ENCODE results near the gene ID3. TPM values are rescaled to one million over a fixed set of nuclear protein-coding genes. Genes with fewer than 3 reads are reported as not detected.

Gene ID3
- polyA plus RNA-seq, 3 donors, result 1.1 to 31.1 (median 2.5) TPM

DNA sequence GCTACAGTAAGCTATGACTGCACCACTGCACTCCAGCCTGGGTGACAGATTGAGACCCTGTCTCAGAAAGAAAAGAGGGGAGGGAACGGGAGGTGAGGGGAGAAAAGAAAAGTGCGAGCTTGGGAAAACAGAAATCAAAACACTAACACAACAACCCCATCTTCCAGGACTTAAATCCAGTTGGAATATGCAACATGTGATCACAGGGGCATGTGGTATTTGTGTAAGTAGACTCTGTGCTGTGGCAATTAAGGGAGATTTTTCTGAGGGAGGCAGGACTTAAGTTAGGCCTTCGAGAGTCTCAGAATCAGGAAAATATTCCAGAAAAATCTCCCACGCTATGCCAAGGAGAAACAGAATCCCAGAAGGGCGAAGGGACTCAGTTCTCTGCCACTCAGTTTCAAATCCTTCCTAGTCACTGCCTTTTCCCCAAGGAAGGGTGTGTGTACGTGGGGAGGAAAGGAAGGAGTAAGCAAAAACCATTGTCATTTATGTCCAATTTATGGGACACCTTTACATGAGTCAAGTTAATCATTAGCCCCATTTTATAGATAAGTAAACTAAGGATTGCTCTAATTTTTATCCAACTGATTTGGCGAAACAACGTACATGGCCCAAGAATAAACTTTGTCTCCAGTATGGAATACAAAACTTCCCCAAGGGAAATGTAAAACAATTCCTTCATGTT is 12.3 kb downstream of the ID3 start:
- no peak overlapping the region for H3K4me3 Mint-ChIP-seq

DNA sequence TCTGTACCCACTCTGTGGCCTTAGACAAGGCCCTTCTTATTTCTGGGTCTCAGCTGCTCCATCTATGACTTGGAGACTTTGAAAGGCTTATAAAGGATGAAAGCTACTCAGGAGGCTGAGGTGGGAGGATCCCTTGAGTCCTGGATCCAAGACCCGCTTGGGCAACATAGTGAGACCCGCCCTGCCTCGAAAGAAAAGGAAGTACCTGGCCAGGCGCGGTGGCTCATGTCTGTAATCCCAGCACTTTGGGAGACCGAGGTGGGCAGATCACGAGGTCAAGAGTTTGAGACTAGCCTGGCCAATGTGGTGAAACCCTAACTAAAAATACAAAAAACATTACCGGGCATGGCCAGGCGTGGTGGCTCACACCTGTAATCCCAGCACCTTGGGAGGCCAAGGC is 13.4 kb downstream of the ID3 start:
- H4K20me1 ChIP-seq (ENCODE audit: insufficient read depth, low read length), result no peaks in the 10 kb centered on the region
- no peak overlapping the region for H3K4me3 ChIP-seq (replicated peaks in 1 of 3; ENCODE audit: low read depth in 2 of 3, low read length in 3 of 3)
- H3K4me1 ChIP-seq (ENCODE audit: control insufficient read depth in 1 of 2, insufficient read depth in 2 of 2, low read length in 2 of 2), result no peaks in the 10 kb centered on the region
- intact Hi-C loops (cut with micrococcal nuclease), result loop anchor here in 1 of 2 donors (2.0 kb wide), 1 partner anchor 91 kb away; no protein-coding TSS in a partner anchor
- no peaks in the 10 kb centered on the region for H3K9me3 ChIP-seq (replicated peaks in 1 of 2; ENCODE audit: control insufficient read depth in 1 of 2, insufficient read depth in 1 of 2, low read length in 2 of 2)
- no peak overlapping the region for H2AFZ ChIP-seq (ENCODE audit: insufficient read depth, low read depth, low read length, poor library complexity, severe bottlenecking)
- H3K79me2 ChIP-seq (ENCODE audit: insufficient read depth, low read length), result no peaks in the 10 kb centered on the region
- no peak for DNase-seq
- no peak overlapping the region for H3K4me3 Mint-ChIP-seq
- 88% methylated on average over 7 of the region's 9 CpGs for WGBS (ENCODE audit: insufficient coverage)
- peaks cover 11 to 33% (median 20%) of the 10 kb centered on the region in 3 donors for H3K27me3 Mint-ChIP-seq (ENCODE audit: low read depth in 3 of 3)
- H3K4me2 ChIP-seq (replicated peaks; ENCODE audit: extremely low read depth, low read length, poor library complexity, severe bottlenecking), result no peak overlapping the region
- no peaks in the 10 kb centered on the region for H3K36me3 ChIP-seq (replicated peaks in 1 of 2; ENCODE audit: control insufficient read depth in 1 of 2, insufficient read depth in 2 of 2, low read length in 2 of 2)
- H3K27ac ChIP-seq (ENCODE audit: low read depth in 1 of 2, low read length in 2 of 2), result no peak overlapping the region
- H3K27me3 ChIP-seq (ENCODE audit: control insufficient read depth in 2 of 2, insufficient read depth in 2 of 2, low read length in 2 of 2), result peaks cover 0 to 6% of the 10 kb centered on the region in 2 donors
- H3K27ac Mint-ChIP-seq, result no peak overlapping the region
- no peaks in the 10 kb centered on the region for H3K4me1 Mint-ChIP-seq
- TF ChIP-seq, protein P1, sequence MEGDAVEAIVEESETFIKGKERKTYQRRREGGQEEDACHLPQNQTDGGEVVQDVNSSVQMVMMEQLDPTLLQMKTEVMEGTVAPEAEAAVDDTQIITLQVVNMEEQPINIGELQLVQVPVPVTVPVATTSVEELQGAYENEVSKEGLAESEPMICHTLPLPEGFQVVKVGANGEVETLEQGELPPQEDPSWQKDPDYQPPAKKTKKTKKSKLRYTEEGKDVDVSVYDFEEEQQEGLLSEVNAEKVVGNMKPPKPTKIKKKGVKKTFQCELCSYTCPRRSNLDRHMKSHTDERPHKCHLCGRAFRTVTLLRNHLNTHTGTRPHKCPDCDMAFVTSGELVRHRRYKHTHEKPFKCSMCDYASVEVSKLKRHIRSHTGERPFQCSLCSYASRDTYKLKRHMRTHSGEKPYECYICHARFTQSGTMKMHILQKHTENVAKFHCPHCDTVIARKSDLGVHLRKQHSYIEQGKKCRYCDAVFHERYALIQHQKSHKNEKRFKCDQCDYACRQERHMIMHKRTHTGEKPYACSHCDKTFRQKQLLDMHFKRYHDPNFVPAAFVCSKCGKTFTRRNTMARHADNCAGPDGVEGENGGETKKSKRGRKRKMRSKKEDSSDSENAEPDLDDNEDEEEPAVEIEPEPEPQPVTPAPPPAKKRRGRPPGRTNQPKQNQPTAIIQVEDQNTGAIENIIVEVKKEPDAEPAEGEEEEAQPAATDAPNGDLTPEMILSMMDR (IDR thresholded peaks at IDR 0.05), result no peak
- no peaks in the 10 kb centered on the region for H3K36me3 Mint-ChIP-seq
- peaks cover 0 to 2% (median 0%) of the 10 kb centered on the region in 7 donors for H3K9me3 Mint-ChIP-seq
- no peak overlapping the region for H3K9ac ChIP-seq (ENCODE audit: insufficient read depth, low read length, poor library complexity, severe bottlenecking)

More for the DNA sequence above, 12.3 kb downstream of the ID3 start:
- H3K9me3 ChIP-seq (replicated peaks in 1 of 2; ENCODE audit: control insufficient read depth in 1 of 2, insufficient read depth in 1 of 2, low read length in 2 of 2), result no peaks in the 10 kb centered on the region
- no peak for DNase-seq
- no peaks in the 10 kb centered on the region for H3K4me1 Mint-ChIP-seq
- no peak overlapping the region for H3K4me3 ChIP-seq (replicated peaks in 1 of 3; ENCODE audit: low read depth in 2 of 3, low read length in 3 of 3)
- no peak overlapping the region for H3K27ac Mint-ChIP-seq
- H3K36me3 ChIP-seq (replicated peaks in 1 of 2; ENCODE audit: control insufficient read depth in 1 of 2, insufficient read depth in 2 of 2, low read length in 2 of 2), result no peaks in the 10 kb centered on the region
- peaks cover 1 to 13% of the 10 kb centered on the region in 2 donors for H3K27me3 ChIP-seq (ENCODE audit: control insufficient read depth in 2 of 2, insufficient read depth in 2 of 2, low read length in 2 of 2)
- no peaks in the 10 kb centered on the region for H3K4me1 ChIP-seq (ENCODE audit: control insufficient read depth in 1 of 2, insufficient read depth in 2 of 2, low read length in 2 of 2)
- no peaks in the 10 kb centered on the region for H4K20me1 ChIP-seq (ENCODE audit: insufficient read depth, low read length)
- TF ChIP-seq, protein P1 (IDR thresholded peaks at IDR 0.05), result no peak
- no peak overlapping the region for H3K27ac ChIP-seq (ENCODE audit: low read depth in 1 of 2, low read length in 2 of 2)
- H2AFZ ChIP-seq (ENCODE audit: insufficient read depth, low read depth, low read length, poor library complexity, severe bottlenecking), result no peak overlapping the region
- H3K27me3 Mint-ChIP-seq (ENCODE audit: low read depth in 3 of 3), result peaks cover 16 to 31% (median 24%) of the 10 kb centered on the region in 3 donors
- H3K79me2 ChIP-seq (ENCODE audit: insufficient read depth, low read length), result no peaks in the 10 kb centered on the region
- WGBS (ENCODE audit: insufficient coverage), result no CpG with 5 or more reads among the region's 8 CpGs
- H3K4me2 ChIP-seq (replicated peaks; ENCODE audit: extremely low read depth, low read length, poor library complexity, severe bottlenecking), result no peak overlapping the region
- peaks cover 0 to 2% (median 0%) of the 10 kb centered on the region in 7 donors for H3K9me3 Mint-ChIP-seq
- no peaks in the 10 kb centered on the region for H3K36me3 Mint-ChIP-seq
- intact Hi-C loops (cut with micrococcal nuclease), result no loop called here
- no peak overlapping the region for H3K9ac ChIP-seq (ENCODE audit: insufficient read depth, low read length, poor library complexity, severe bottlenecking)

Measured in CD14-positive monocyte (primary cell).